Measurements from ENCODE around the gene GPR160. TPM values are rescaled to one million over a fixed set of nuclear protein-coding genes. Genes with fewer than 3 reads are reported as not detected.
"Not testable (repeated sequence)": the region's sequence is repeated elsewhere in the genome, so short reads cannot be mapped to it uniquely, and the experiment has no call there.

GPR160 gene, protein sequence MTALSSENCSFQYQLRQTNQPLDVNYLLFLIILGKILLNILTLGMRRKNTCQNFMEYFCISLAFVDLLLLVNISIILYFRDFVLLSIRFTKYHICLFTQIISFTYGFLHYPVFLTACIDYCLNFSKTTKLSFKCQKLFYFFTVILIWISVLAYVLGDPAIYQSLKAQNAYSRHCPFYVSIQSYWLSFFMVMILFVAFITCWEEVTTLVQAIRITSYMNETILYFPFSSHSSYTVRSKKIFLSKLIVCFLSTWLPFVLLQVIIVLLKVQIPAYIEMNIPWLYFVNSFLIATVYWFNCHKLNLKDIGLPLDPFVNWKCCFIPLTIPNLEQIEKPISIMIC
- total RNA-seq: 1 to 10 TPM; 1.7 to 1.9 TPM
- long read RNA-seq, donor 1: 0 reads
- long read RNA-seq, donor 2, partial matches to known transcripts: 0 of 2 reads
- long read RNA-seq, donor 2, other reads (novel, unspliced or antisense): 2 of 2 reads

DNA sequence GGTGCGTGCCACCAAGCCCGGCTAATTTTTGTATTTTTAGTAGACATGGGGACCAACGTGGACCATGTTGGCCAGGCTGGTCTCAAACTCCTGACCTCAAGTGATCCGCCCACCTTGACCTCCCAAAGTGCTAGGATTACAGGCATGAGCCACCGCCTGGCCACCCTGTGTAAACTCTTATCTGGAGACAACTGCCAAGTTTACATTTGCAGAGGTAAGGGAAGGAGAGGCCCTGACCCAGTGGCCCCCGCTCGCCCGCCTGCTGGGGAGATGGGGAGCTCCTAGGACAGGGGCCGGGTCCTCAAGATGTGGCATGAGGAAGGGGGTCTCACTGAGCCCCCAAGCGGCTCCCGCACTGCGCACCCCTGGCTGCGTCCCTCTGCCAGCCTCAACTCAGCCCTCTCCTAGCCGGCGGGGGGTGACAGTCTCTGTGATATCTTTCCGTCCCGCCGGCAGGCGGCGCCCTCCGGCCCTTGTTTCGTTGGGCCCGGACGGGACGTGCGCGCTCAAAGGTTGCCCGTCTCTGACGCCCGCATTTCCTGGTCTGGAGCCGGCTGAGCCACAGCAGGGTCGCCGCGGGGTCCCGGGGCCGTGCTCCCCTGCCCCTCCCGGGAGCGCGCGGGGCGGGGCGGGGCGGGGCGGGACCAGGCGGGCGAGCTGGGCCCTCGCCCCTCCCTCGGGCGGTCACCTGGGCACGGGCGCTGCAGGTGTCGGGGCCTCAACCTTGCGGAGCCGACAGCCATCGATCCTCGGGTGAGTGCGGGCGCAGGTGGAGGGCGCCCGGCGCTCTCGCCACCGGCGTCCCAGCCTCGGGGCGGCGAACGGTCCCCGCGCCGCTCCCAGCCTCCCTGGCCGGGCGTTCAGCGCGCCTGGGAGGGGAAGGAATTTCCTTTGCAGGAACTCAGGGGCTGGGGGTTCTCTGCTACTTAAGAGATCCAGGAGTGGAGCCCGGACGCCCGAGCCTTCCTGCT lies at the start of gene GPR160:
GPR160 (plus strand) TSS at position 533 of the 971 bp plus-strand sequence. CDS start 45,978 bp downstream, outside the sequence.
- intact Hi-C loops (cut with DNase I): no loop called here
- DNase-seq (ENCODE audit: low spot score): peak; percentile 95

DNA sequence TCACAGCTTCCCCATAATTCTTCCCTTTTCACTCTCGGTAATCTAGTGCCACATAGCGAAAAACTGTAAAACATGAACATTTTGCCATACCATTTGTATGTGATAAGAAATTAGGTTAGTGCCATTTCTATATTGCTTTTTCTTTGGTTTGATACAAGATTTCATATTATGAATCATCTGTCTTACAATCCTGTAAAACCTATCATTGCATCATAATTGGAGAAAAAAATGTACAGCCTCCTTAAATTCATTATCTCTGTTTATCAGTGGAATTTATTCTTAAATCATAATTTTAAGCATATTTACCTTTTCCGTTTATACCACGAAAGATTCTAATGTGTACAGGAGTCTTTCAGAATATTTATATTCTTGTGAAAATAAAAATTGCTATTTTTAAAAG lies 47.4 kb upstream of the GPR160 start:
- intact Hi-C loops (cut with DNase I): no loop called here
- DNase-seq (ENCODE audit: low spot score): no peak

DNA sequence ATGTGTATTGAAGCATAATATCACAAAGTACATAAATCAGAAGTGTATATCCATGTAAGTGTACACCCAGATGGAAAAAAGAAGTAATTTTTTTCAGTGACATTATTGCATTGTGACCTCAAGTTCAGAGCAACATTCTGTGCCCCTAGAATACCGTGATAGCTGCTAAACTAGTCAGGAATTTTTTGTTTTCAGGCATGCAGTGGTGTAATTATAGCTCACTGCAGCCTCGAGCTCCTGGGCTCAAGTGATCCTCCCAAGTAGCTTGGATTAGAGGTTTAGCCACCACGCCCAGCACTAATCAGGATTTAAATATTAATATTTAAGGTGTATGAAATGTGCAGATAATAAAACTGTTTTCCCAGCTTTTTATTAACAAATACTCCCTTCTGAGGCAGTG lies 45.6 kb upstream of the GPR160 start:
- intact Hi-C loops (cut with DNase I): no loop called here
- no peak for DNase-seq (ENCODE audit: low spot score)

DNA sequence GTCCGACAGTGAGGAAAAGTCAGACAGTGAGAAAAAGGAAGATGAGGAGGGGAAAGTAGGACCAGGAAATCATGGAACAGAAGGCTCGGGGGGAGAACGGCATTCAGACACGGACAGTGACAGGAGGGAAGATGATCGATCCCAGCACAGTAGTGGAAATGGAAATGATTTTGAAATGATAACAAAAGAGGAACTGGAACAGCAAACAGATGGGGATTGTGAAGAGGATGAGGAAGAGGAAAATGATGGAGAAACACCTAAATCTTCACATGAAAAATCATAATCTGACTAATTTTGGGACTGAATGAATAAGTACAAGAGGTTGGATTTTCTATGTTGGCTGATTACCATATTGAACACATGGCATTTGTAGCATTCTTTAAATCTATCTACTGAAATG lies 45.0 kb upstream of the GPR160 start:
- no peak for DNase-seq (ENCODE audit: low spot score)
- intact Hi-C loops (cut with DNase I): no loop called here

DNA sequence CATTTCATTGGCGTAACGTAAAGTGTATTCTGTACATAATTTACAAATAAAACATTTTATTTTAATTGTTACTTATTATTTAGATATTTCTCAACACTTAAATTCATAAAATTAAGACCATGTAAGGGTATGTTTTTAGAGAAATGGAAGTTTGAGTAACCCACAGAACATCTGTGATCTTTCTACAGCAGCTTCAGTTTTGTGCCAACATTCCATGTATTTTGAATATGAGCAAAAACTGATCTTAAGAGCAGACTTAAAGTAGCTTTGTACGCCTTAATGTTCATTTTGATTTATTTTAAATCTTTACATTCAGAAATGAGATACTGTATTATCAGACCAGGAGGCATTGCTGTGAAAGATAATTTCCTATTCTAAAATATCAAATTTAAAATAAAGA lies 44.0 kb upstream of the GPR160 start:
- no peak for DNase-seq (ENCODE audit: low spot score)
- intact Hi-C loops (cut with DNase I): no loop called here

DNA sequence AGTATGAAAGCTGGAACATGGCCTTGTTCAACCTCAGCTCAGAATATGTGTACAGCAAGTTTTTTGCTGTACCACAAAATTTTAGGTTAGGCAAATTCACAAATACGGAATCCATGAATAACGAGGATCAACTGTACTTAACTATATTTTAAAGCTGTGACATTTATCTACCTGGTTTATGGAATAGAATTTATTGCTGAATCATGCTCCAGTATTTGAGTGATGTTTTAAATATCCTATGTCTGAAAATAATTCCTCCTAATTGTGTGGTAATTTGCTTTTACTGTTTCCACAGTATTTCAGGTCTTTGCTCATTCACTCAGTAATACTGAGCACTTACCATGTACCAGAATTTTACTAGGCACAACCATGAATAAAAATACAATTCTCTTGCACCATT lies 41.7 kb upstream of the GPR160 start:
- DNase-seq (ENCODE audit: low spot score): no peak
- intact Hi-C loops (cut with DNase I): no loop called here

DNA sequence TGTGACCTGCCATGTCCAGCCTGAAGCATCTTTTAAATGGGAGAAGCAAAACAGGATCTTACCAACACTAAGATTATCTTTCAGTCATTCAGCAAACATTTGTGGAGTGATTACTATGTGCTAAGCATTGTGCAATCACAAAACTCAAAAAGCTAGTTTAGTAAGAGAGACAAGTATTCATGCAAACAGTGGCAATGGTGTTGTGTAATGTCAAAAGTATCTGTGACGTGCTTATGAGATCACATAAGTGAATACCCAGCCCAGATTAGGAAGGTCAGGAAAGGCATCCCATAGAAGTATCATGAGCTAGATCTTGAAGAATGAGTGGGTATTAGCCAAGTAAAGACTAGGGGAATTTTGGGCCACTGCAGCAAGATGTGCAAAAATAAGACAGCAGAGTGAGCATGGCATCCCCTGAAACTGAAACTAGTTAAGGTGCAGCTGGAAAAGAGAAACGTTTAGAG lies 39.1 kb upstream of the GPR160 start:
- intact Hi-C loops (cut with DNase I): no loop called here
- no peak for DNase-seq (ENCODE audit: low spot score)

DNA sequence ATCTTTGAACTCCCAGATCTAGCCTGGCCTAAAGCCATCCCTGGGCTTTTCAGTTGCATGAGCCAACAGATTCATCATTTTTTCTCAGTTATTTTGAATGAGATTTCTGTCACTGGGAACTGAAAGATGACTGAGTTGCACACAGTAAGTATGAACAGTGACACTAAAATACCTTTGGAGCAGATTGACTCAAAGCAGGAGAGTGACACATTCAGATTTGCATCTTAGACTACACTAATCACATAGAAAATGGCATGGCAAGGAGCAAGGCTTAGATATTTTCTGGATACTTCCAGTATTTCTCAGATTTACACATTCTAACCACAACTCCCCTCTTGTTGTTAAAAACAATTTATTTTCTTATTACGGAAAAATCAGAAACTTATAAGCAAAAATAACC lies 38.4 kb upstream of the GPR160 start:
- intact Hi-C loops (cut with DNase I): no loop called here
- no peak for DNase-seq (ENCODE audit: low spot score)

DNA sequence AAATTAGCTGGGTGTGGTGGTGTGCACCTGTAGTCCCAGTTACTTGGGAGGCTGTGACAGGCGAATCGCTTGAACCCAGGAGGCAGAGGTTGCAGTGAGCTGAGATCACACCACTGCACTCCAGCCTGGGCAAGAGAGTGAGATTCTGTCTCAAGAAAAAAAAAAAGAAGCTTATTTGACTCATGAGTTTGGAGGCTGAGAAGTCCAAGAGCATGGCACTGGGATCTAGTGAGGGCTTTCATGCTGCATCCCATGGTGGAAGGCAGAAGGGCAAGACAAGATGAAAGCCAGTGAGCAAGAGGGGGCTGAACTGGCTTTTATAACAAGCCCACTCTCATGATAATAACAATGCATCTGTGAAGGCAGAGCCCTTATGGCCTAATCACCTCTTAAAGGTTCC lies 37.7 kb upstream of the GPR160 start:
- DNase-seq (ENCODE audit: low spot score): no peak
- intact Hi-C loops (cut with DNase I): no loop called here

DNA sequence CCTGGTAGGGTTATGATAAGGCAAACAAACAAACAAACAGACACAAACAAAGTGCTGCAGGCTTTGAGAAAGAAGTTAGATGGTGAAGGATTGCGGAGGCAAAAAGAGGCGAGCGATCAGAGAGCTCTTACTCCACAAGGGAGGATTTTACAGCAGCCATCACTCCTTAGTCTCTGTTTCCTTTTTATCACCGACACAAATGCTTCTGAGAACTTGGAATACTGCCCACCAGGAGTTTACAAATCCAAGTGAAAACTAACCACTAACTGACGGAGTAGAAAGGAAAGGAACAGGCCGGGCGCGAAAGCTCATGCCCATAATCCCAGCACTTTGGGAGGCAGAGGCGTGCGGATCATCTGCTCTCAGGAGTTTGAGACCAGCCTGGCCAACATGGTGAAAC lies 35.6 kb upstream of the GPR160 start:
- no peak for DNase-seq (ENCODE audit: low spot score)
- intact Hi-C loops (cut with DNase I): no loop called here

DNA sequence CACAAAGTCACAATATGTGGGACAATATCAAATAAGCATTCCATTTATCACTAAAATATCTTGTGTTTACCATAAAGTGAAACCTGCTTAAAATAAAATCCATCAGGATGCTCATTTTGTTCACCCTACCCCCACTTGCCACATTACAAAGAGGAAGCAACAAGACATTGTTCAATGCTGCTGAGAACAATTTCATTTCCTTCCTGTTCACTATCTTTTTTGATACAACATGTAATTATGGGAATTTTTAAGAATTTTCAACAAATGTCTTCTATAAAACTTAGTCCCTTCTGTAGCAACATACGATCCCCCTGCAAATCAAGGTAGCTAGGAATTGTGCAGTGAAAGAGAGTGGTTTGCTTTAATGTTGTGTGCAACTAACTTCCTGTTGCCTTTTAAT lies 34.9 kb upstream of the GPR160 start:
- intact Hi-C loops (cut with DNase I): no loop called here
- DNase-seq (ENCODE audit: low spot score): no peak

DNA sequence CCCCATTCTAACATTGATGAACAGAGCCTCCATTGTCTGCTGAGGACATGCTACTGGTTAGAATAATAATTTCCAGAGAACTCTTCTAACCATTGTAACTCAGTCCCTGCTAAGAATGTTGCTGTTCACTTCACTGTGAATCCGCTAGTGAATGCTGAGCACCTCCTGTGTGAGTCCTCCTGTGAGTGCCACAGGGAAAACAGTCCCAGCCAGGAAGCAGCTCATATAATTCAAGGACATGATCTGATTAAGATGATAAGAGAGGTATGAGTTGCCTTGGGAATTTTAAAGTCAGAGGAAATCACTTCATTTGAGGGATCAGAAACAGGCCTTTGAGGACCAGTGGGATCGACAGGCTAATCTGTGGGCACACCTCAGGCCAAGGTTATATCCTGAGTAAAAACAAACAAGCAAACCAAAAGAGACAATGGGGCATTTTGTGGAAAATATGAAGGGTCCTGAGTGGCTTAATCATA lies 33.9 kb upstream of the GPR160 start:
- intact Hi-C loops (cut with DNase I): no loop called here
- no peak for DNase-seq (ENCODE audit: low spot score)

DNA sequence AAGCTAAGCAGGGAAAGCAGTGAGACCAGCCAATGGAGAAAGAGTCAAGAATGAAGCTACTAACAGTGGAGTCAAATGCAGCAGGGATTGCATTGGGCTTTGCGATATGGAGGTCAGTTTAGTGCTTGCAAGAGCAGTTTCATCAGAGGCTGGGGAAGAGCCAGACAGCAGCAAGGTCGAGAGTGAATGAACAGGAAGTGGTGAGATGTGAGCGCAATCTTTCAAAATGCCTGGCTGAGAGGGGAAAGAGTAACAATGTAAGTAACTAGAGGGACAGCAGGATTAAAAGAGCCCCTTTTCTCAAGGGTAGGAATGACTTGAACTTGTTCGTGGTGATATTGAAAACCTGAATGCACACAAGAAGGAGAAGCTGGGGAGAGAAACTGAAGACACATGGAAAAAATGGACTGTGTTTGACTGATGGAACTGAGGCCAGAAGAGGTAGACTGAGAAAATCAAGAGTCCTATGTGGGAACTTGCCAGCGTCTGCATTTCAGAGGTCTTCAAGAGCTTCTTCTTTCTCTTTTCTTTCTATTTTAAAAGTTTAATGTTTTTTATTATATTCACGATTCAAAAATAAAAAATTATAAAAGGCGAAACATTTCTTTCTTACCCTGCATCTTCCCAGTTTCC lies 30.6 kb upstream of the GPR160 start:
- DNase-seq (ENCODE audit: low spot score): no peak
- intact Hi-C loops (cut with DNase I): loop anchor here in 1 of 2 donors (5.0 kb wide), 1 partner anchor 820 kb away; no protein-coding TSS in a partner anchor

DNA sequence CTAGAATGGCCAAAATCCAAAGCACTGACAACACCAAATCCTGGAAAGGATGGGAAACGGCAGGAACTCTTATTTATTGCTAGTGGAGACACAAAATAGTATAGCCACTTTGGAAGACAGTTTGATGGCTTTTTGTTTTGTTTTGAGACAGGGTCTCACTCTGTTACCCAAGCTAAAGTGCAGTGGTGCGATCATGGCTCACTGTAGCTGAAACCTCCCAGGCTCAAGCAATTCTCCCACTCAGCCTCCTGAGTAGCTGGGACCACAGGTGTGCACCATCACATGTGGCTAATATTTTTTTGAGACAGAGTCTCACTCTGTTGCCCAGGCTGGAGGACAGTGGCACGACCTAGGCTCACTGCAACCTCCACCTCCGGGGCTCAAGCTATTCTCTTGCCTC lies 27.3 kb upstream of the GPR160 start:
- no peak for DNase-seq (ENCODE audit: low spot score)
- intact Hi-C loops (cut with DNase I): no loop called here

DNA sequence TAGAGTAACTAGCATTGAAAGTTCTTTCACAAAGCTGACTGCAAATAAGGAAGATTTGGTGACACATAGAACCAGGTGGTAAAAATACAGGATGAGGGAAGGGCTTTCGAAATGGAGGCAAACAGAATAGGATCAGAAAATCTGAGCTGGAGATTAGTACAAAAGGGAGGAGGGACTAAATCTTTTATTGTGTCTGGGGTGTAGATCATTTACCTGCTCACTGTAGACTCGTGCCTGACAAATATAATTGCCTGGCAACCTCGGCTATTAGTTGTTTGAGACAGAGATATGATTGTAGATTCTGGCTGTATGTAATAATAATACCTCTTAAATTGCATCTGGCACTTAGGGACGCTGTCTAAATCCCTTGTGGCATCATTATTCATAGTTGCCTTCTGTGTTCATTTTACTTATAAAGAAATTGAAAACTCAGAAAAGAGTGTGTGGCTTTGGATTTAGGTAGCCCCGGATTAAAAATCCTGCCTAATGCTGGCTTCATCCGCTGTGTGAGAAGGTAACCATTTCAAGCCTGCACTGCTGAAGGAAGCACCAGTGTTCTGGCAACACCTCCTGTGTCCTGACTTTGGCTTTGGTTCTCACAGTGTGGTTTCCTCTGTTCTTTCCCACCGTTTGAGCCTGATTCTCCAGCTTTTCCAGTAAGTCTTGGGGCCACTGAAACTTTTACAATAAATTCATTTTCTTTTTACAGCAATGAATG lies 25.0 kb upstream of the GPR160 start:
- intact Hi-C loops (cut with DNase I): no loop called here
- DNase-seq (ENCODE audit: low spot score): no peak

DNA sequence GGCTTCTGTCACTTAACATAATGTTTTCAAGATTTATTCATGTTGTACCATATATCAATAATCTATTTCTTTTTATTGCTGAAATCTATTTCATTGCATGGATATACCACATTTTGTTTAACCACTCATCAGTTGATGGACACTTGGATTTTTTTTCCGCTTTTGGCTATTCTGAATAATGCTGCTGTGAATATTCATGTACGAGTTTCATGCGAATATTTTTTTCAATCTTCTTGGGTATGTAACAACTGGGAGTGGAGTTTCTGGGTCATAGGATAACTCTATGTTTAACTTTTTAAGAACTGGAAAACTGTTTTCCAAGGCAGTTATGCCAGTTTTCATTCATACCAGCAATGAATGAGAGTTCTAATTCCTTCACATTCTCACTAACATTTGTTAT lies 21.7 kb upstream of the GPR160 start:
- DNase-seq (ENCODE audit: low spot score): no peak
- intact Hi-C loops (cut with DNase I): no loop called here

DNA sequence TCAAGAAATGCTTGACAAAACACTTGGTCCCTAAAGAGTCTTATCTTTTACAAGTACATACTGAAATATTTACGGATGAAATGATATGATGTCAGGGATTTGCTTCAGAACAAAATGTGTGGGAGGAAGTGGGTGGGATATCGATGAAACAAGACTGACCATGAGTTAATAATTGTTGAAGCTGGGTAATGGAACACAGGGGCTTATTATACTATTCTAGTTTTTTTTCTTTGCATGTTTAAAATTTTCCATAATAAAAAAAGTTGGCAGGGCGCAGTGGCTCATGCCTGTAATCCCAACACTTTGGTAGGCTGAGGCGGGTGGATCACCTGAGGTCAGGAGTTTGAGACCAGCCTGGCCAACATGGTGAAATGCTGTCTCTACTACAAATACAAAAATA lies 18.5 kb upstream of the GPR160 start:
- DNase-seq (ENCODE audit: low spot score); intact Hi-C loops (cut with DNase I): not testable (repeated sequence)

DNA sequence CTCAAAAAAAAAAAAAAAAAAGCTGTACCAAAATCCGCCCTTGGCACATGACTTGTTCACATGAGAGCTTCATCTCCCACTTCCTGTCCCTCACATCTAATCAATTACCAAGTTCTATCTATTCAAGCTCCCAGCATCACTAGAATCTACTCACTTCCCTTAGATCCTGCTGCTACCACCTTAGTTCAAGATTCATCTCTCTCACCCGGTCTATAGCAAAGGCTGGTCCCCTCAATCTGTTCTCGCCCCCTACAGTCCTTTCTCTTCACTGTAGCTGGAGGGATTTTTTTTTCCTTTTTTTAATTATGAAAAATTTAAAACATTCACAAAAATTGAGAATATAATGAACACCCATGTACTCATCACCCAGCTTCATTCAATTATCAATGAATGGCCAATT lies 16.7 kb upstream of the GPR160 start:
- no peak for DNase-seq (ENCODE audit: low spot score)
- intact Hi-C loops (cut with DNase I): no loop called here

DNA sequence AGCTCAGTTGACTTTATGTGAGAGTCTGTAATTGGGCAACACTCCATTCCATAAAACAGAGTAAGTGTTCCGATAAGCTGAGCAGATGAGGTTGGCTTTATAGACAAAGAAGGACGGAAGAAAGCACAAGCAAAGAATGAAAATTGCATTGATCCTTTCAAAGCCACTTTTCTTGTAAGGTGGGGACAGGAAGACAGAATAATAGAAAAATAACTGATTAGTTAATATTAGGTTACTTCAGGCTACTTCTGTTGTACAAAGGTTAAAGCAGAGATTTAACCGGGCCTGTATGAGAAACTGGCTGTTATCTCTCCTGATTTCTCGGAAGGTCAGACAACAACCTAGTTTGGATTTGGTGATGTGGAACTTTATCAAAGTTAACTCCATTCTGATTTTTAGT lies 15.5 kb upstream of the GPR160 start:
- DNase-seq (ENCODE audit: low spot score): no peak

More for the DNA sequence above, 15.5 kb upstream of the GPR160 start:
- intact Hi-C loops (cut with DNase I): no loop called here
